Measurements from ENCODE around the gene ARF5. TPM values are rescaled to one million over a fixed set of nuclear protein-coding genes. Genes with fewer than 3 reads are reported as not detected.

ARF5 gene
- polyA plus RNA-seq, 1 experiment = 179 TPM

- POLR2A ChIA-PET = no interaction called here
- Histone ChIP-seq H3K9me3 (ENCODE audit: control insufficient read depth, insufficient read depth, low read length) (peaks cover 7% of the 10 kb centered on the region; the same call in 1 of the 2 replicates), H3K27me3 (ENCODE audit: control insufficient read depth, insufficient read depth, low read length) (peaks cover 12% of the 10 kb centered on the region), H3K27ac (ENCODE audit: low read depth, low read length) (no peak overlapping the region), H3K4me3 (ENCODE audit: low read depth, low read length) (no peak overlapping the region)
- TF ChIP-seq CTCF (IDR thresholded peaks at IDR 0.05; ENCODE audit: low read depth, low read length) = no peak
- DNase-seq (ENCODE audit: low read depth, low spot score) = no peak
- CTCF ChIA-PET = no interaction called here
Observed at GRCh38 chr7:127608446-127608845, 20.2 kb downstream of the ARF5 start.

GRCh38 chr7:127609297-127609696, 21.1 kb downstream of the ARF5 start:
- no peak for DNase-seq (ENCODE audit: low read depth, low spot score)
- POLR2A ChIA-PET = no interaction called here
- peaks cover 7% of the 10 kb centered on the region; the same call in 1 of the 2 replicates for H3K9me3 ChIP-seq (ENCODE audit: control insufficient read depth, insufficient read depth, low read length)
- TF ChIP-seq CTCF (IDR thresholded peaks at IDR 0.05; ENCODE audit: low read depth, low read length) = no peak
- H3K4me3 ChIP-seq (ENCODE audit: low read depth, low read length) = no peak overlapping the region
- H3K27ac ChIP-seq (ENCODE audit: low read depth, low read length) = no peak overlapping the region
- CTCF ChIA-PET = no interaction called here
- H3K27me3 ChIP-seq (ENCODE audit: control insufficient read depth, insufficient read depth, low read length) = peaks cover 17% of the 10 kb centered on the region

GRCh38 chr7:127612263-127612662, 24.1 kb downstream of the ARF5 start:
- Histone ChIP-seq H3K27me3 (ENCODE audit: control insufficient read depth, insufficient read depth, low read length) (peaks cover 41% of the 10 kb centered on the region), H3K9me3 (ENCODE audit: control insufficient read depth, insufficient read depth, low read length) (peaks cover 7% of the 10 kb centered on the region; the same call in 1 of the 2 replicates), H3K27ac (ENCODE audit: low read depth, low read length) (no peak overlapping the region), H3K4me3 (ENCODE audit: low read depth, low read length) (no peak overlapping the region)
- no peak for DNase-seq (ENCODE audit: low read depth, low spot score)
- TF ChIP-seq CTCF (IDR thresholded peaks at IDR 0.05; ENCODE audit: low read depth, low read length) = no peak
- CTCF ChIA-PET = no interaction called here
- POLR2A ChIA-PET = no interaction called here

- no peak for TF ChIP-seq CTCF (IDR thresholded peaks at IDR 0.05; ENCODE audit: low read depth, low read length)
- no peak overlapping the region for H3K4me3 ChIP-seq (ENCODE audit: low read depth, low read length)
- H3K27me3 ChIP-seq (ENCODE audit: control insufficient read depth, insufficient read depth, low read length) = peaks cover 74% of the 10 kb centered on the region
- no peak for DNase-seq (ENCODE audit: low read depth, low spot score)
- no peaks in the 10 kb centered on the region for H3K9me3 ChIP-seq (ENCODE audit: control insufficient read depth, insufficient read depth, low read length)
- H3K27ac ChIP-seq (ENCODE audit: low read depth, low read length) = no peak overlapping the region
- ChIA-PET CTCF (no interaction called here), POLR2A (no interaction called here)
Observed at GRCh38 chr7:127616724-127617123, 28.5 kb downstream of the ARF5 start.

GRCh38 chr7:127618042-127618441, 29.8 kb downstream of the ARF5 start, which contains the start of gene PAX4:
Gene PAX4, minus strand, starts transcription at chr7:127618142. Its CDS starts 2,214 bp downstream, at chr7:127615928.
- Histone ChIP-seq H3K27ac (ENCODE audit: low read depth, low read length) (no peak within 1 kb of the TSS), H3K9me3 (ENCODE audit: control insufficient read depth, insufficient read depth, low read length) (no peaks in the 10 kb centered on the region), H3K4me3 (ENCODE audit: low read depth, low read length) (no peak within 1 kb of the TSS), H3K27me3 (ENCODE audit: control insufficient read depth, insufficient read depth, low read length) (peaks cover 76% of the 10 kb centered on the region)
- ChIA-PET CTCF (no interaction called here), POLR2A (no interaction called here)
- no peak for TF ChIP-seq CTCF (IDR thresholded peaks at IDR 0.05; ENCODE audit: low read depth, low read length)
- DNase-seq (ENCODE audit: low read depth, low spot score) = no peak
